HG03175 (cell line): ENCODE results near the gene NLGN3.
A peak's percentile ranks its signal among the peaks of the same experiment; 100 is the strongest.
"Not testable (repeated sequence)": the region's sequence is repeated elsewhere in the genome, so short reads cannot be mapped to it uniquely, and the experiment has no call there.

Experiments
- ATAC-seq: cut with Tn5 transposase; IDR thresholded peaks from one replicate; pipeline ENCODE4 v1.9.1; 2021; ENCODE audit warnings: mild to moderate bottlenecking, moderate library complexity; ENCODE audit not compliant: unreplicated experiment

NLGN3 gene

DNA sequence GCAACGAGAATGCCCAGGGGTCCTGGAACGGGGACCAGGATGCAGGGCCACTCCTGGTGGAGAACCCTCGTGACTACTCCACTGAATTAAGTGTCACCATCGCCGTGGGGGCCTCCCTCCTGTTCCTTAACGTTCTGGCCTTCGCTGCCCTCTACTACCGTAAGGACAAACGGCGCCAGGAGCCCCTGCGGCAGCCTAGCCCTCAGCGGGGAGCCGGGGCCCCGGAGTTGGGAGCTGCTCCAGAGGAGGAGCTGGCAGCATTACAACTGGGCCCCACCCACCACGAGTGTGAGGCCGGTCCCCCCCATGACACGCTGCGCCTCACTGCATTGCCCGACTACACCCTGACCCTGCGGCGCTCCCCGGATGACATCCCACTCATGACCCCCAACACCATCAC lies 24.9 kb downstream of the NLGN3 start:
- no peak for ATAC-seq

DNA sequence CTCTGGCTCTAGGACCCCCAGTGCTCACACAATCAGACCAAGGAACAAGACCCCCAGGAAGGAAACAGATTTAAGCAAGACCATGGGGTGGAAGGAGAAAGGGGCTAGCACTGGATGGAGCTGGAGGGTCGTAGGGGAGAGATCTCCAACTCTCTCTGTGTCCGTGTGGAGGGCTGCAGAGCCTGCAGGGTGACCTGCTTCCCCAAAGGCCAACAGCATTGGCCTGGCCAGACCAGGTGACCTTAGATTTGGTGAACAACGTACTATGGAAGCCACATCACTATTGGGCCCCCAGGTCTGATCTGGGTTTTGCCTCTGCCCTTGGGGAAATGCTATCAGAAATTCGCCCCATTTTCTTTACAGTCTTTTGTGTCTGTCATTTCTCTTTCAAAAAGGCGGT lies 26.0 kb downstream of the NLGN3 start:
- ATAC-seq: no peak

- no peak for ATAC-seq
Observed at GRCh38 chrX:71171110-71171801, 26.6 kb downstream of the NLGN3 start.

- no peak for ATAC-seq
Observed at GRCh38 chrX:71173440-71173839, 28.8 kb downstream of the NLGN3 start.

GRCh38 chrX:71174795-71175194 lies 30.2 kb downstream of the NLGN3 start:
- ATAC-seq: no peak

DNA sequence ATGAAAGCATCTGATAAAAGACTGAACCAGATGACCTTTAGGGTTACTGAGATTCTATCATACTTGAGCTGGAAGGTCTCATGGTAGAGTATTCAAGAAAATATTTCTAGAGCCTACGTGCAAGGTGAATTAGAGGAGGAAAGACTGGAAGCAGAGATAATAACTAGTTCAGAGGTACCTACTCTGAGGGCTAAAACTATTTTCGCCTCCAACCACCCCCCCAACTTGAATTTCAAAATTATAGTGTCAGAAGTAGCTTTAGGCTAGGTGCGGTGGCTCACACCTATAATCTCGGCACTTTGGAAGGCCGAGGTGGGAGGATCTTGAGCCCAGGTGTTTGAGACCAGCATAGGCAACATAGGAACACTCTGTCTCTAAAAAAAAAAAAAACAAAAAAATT lies 30.9 kb downstream of the NLGN3 start:
- no peak for ATAC-seq

DNA sequence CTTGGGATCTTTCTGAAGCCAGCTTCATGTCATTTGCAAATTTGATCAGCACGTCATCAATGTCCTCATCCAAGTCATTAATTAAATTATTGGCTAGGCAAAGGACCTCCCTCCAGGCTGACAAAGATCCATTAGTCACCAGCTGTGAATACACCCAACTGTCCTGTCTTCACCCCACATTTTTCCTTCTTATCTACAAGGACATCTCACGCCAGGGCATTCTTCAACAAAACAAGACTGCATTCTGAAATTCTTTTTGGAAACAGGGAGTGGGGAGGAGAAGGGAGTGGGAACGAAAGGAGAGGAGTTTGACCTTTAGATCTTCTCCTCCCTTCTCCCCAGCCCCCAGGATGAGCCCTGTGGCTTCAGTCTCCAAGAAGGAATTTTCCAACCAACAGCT lies 32.7 kb downstream of the NLGN3 start:
- no peak for ATAC-seq

- no peak for ATAC-seq
Observed at GRCh38 chrX:71178908-71179307, 34.3 kb downstream of the NLGN3 start.

- not testable (repeated sequence) for ATAC-seq
Observed at GRCh38 chrX:71180579-71181265, 36.1 kb downstream of the NLGN3 start.

- ATAC-seq: peak; percentile 35
Observed at GRCh38 chrX:71181558-71181909, 36.9 kb downstream of the NLGN3 start.

GRCh38 chrX:71181910-71182799 lies 37.5 kb downstream of the NLGN3 start:
- ATAC-seq: peak; percentile 94

GRCh38 chrX:71182871-71183270 lies 38.2 kb downstream of the NLGN3 start:
- ATAC-seq: no peak

DNA sequence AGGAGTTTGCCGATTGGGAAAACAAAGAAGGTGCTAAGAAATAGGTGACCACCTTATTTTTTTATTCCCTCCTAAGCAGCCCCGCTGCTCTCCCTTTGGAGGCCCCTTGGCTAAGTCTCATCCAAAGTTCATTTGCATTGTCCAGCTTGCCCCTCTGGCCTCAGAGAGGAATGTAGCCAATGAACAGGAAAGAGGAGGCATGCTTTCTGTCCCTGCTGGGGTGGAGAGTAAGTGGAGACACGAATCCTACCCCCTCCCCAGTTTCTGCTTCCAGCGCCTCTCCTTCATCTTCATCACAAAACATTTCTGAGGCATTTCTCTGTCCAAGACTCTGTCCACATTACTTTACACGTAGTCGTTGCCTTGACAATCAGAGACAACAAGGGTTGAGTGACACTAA lies 38.7 kb downstream of the NLGN3 start:
- no peak for ATAC-seq

DNA sequence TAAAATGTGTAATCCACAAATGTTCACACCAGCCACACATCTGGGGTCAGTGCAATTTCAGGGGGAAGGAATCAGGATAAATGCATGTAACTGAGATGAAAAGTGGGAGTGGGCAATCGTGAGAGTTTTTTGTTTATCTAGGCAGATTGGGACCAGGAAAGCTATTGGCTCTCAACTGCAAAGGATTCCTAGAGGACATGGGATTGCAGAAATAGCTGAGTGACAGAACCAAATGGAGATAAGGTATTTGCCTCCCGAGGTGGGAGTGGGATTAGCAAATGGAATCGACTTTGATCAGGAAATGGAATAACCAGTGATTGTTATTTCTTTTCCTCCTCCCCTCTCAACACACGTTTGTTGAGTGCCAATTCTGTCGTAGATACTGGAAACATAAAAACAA lies 39.5 kb downstream of the NLGN3 start:
- no peak for ATAC-seq

GRCh38 chrX:71184803-71185495 lies 40.3 kb downstream of the NLGN3 start:
- ATAC-seq: no peak

DNA sequence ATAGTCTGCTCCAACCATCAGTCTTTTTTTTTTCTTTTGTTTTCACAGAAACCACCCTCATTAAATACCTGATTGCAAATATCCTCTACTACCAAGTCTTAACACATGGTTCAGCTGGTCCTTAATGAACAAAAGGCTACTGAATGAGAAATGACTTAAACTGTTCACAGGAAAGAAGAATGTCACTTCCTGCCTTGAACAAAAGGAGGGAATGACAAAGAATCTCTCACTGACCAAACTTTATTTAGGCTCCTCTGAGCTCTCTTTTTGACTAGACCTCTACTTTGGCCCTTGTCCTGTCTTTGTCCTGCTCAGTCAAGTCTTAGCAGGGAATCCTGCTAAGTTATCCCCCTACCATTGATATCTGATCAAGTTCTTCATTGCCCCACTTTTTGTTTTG lies 46.6 kb downstream of the NLGN3 start:
- no peak for ATAC-seq

- ATAC-seq: peak; percentile 59
Observed at GRCh38 chrX:71195964-71196649, 51.5 kb downstream of the NLGN3 start.

DNA sequence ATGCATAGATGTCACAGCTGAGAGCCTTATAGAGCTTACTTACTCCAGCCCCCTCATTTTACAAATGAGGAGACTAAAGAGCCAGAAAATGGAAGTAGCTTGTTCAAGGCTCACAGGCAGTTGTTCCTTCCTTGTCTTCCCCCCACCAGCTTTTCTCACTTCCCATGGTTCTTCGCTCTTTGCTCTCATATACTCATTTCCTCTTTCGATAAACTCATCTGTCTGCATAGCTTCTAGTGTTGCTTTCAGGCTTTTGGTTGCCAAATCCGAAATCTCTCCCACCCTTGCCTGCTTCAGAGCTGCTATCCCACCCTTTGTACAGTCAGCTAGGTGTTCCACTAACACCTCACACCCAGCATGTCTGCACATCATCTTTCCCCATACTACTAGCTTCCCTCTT lies 53.4 kb downstream of the NLGN3 start:
- ATAC-seq: peak; percentile 73

- no peak for ATAC-seq
Observed at GRCh38 chrX:71199252-71200008, 54.8 kb downstream of the NLGN3 start.

DNA sequence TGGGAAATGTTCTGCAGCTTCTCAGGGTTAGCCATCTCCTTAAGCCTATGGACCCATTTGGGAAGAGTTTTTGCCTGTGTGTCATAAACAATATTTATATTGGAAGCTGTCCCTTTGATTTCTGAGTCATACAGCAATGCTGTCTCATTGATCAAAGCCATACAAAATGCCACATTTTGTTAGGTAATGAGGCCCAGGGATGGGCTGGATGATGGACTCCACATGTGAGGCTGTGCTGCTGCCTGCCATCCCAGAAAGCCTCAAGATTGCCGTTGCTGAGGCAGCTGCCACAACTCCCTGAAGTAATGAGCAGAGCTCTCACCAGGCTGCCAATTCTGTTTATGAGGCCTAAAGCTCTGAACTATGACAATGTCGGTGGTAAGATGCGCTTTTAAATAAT lies 66.2 kb downstream of the NLGN3 start:
- no peak for ATAC-seq
